ENCODE results near the gene SLCO1C1.
"Not testable (repeated sequence)": the region's sequence is repeated elsewhere in the genome, so short reads cannot be mapped to it uniquely, and the experiment has no call there.

The SLCO1C1 gene

DNA sequence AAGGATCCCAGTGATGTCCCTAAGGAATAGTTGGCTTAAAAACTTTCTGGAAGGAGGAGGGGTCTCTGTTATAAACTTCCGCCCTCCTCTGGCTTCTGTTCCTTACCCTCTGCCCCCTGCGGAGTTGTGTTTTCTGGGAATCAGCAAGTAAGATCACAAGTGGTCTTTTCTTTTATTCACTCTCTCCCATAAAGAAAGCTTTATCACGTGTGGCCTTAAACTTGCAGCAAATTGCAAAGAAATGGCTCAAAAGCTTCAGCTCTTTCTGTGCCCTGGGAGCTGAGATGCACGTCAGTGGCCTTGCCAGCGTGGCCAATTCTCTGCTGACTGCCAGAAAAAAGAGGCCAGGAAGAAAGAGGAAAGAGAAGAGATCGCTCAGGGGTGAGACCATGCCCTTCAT, at the start of gene SLCO1C1:
Gene SLCO1C1, plus strand, starts transcription at position 101 of the 400 bp plus-strand sequence. CDS start 4,245 bp downstream, outside the sequence.
- no peak for DNase-seq

GRCh38 chr12:20646239-20646827, 48.8 kb upstream of the SLCO1C1 start:
- DNase-seq, result peak; percentile 46

GRCh38 chr12:20653871-20654270, 41.3 kb upstream of the SLCO1C1 start:
- peak; percentile 3 for DNase-seq

GRCh38 chr12:20656600-20656999, 38.5 kb upstream of the SLCO1C1 start:
- no peak for DNase-seq

GRCh38 chr12:20657496-20657895, 37.6 kb upstream of the SLCO1C1 start:
- no peak for DNase-seq

DNA sequence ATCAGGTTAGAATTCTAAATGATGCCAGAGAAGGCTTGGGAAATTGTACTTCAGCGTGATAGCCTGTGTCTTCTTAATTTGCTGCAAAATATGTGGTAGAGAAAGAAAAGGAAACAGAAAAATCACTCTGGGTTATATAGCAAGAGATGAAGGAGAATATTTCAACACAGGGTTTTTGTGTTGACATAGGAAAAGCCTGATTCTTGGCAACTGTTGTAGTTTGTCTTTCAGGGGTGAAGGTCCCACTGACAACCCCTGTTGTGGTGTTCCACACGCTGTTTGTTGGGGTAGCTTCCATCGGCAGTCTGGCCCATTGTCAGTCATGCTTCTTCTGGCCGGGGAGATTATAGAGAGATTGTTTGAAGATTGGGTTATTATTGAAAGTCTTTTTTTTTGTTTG, 13.8 kb upstream of the SLCO1C1 start:
- DNase-seq, result no peak

- DNase-seq, result no peak
Measured at GRCh38 chr12:20696181-20696905, 1.2 kb downstream of the SLCO1C1 start.

DNA sequence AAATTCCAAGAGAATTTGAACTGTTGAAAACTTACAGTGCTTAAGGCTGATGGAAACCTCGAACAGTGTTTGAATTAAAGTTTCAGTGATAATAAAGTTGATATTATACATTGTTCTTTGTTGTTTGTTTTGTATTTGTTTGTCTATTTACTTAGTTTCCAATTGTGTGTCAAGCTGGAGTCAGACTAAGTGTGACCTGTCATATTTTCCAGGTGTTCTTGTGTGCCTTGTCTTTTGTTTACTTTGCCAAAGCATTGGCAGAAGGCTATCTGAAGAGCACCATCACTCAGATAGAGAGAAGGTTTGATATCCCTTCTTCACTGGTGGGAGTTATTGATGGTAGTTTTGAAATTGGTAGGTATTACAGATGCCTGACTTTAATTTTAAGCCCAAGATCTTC, 6.0 kb downstream of the SLCO1C1 start:
- no peak for DNase-seq

- no peak for DNase-seq
Measured at GRCh38 chr12:20704860-20705259, 9.7 kb downstream of the SLCO1C1 start.

DNA sequence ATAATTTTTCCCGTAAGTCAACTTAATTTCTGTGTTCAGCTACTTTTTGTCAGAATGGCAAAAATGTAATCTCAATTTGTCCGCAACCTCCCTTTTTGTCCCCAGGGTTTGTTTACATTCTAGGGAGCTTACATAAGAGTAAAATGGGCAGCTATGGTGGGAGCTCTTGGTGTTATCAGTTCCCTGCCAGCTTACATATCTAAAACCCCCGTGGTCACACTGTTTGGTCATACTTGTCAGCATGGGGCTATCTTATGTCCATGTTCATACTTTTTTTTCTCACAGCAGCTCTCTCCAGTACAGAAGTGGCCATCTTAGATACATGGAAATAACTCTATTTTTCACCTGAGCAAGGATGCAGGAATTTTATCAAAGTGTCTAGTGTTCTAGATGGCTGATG, 16.7 kb downstream of the SLCO1C1 start:
- DNase-seq, result no peak

GRCh38 chr12:20716037-20716436, 20.9 kb downstream of the SLCO1C1 start:
- no peak for DNase-seq

DNA sequence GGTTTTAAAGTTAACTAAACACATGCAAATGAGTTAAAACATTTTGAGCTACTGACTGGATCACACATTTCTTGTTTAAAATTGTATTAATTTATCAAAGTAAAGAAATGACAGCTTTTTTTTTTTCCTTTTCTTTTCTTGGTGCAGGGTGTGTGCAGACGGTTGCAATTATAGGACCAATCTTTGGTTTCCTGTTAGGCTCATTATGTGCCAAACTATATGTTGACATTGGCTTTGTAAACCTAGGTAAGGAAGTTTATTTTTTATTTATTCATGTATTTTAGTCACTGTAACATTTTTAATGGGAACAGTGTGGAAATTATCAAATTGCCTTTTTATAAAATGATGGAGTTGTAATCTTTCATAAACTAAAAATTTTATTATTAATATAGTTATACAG, 21.9 kb downstream of the SLCO1C1 start:
- DNase-seq, result no peak

- DNase-seq, result no peak
Measured at GRCh38 chr12:20718294-20718693, 23.2 kb downstream of the SLCO1C1 start.

DNA sequence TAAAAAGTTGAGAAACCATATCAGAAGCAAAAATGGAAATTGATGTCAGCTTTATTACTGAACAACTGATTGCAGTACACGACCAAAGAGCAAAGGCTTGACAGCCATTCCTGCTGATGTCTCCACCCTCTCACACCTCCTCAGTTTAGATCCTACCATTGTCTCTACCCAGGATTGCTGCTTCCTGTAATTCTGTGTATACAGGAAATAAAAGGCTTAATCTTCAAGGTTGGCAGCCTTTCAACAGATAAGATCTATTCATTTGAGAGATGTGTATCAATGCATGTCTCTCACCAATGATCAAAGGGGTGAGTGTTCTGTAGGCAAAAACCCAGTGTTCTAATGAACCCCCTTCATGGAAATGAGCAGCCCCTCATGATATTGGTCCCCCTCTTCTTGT, 27.0 kb downstream of the SLCO1C1 start:
- DNase-seq, result no peak

- no peak for DNase-seq
Measured at GRCh38 chr12:20731274-20731673, 36.1 kb downstream of the SLCO1C1 start.

DNA sequence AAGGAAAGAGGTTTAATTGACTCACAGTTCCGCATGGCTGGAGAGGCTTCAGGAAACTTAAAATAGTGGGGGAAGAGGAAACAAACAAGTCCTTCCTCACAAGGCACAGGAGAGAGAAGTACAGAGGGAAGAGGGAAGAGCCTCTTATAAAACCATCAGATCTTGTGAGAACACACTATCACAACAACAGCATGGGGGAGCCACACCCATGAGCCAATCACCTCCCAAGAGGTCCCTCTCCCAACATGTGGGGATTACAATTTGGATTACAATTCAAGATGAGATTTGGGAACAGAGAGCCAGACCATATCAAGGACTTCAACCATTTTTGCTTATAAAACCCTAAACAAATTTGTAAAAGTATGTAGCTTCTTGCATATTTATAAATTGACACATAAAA, 45.8 kb downstream of the SLCO1C1 start:
- no peak for DNase-seq

- no peak for DNase-seq
Measured at GRCh38 chr12:20748198-20748597, 53.1 kb downstream of the SLCO1C1 start.

- DNase-seq, result no peak
Measured at GRCh38 chr12:20751046-20751445, 55.9 kb downstream of the SLCO1C1 start.

GRCh38 chr12:20777420-20777819, 82.3 kb downstream of the SLCO1C1 start:
- no peak for DNase-seq

DNA sequence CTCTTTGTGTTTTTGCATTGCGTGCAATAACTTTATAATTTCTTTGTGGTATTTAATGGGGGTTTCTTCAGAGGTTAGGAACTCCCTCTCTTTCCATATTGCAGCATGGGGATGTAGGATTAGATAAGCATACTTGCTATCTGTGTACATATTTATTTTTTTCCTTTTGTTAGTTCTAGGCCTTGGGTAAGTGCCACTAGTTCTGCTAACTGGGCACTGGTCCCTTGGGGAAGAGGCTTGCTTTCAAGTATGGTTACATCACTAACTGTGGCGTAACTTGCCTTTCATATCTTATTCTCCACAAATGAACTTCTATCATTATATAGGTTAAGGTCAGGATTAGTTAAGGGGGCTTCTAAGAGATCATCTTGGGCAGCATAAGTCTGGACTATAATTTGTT, 83.8 kb downstream of the SLCO1C1 start:
- no peak for DNase-seq

GRCh38 chr12:20779971-20780370, 84.8 kb downstream of the SLCO1C1 start:
- not testable (repeated sequence) for DNase-seq

GRCh38 chr12:20783796-20784357, 88.7 kb downstream of the SLCO1C1 start:
- not testable (repeated sequence) for DNase-seq

DNA sequence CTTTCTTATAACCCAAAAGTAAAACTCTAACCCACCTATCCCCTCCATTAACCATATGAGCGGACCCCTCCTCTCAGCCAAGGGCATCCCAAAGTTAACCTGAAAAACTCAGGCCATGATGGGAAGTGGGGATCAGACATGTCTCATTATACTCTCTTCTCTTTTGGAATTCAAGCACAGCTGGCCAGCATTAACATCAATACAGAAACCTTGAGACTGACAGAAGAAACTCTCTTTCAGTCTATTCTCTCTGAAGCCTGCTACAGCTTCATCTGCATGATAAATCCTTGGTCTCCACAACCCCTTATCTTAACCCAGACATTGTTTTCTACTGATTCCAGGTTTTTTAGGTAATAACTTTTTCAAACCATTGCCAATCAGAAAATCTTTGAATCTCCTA, 97.8 kb downstream of the SLCO1C1 start:
- no peak for DNase-seq

DNA sequence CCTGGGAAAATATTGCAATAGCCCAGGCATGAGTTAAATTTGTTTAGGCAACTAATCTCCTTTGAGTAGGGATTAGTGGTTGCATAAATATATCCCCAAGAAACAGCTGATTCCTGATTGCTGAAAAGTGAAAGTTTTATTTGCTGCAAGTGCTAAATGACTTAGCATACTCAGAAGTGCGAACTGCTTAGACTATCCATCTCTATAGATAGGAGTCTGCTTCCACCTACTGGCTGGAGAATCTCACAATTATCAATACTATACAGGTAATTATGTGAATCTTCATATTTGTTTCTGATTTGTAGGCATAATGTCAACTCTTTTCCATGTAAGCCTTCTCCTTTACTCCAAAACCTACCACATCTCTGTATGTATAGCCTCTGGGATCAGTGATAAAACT, 103.4 kb downstream of the SLCO1C1 start:
- DNase-seq, result peak; percentile 0

- DNase-seq, result no peak
Measured at GRCh38 chr12:20800160-20800559, 105.0 kb downstream of the SLCO1C1 start.
